HG03196 (cell line): ENCODE measurements around the gene SMIM20.
A peak's percentile ranks its signal among the peaks of the same experiment; 100 is the strongest.

ENCODE experiments used
- ATAC-seq: cut with Tn5 transposase; IDR thresholded peaks from one replicate; pipeline ENCODE4 v1.9.1; 2021; ENCODE audit not compliant: unreplicated experiment

Gene SMIM20

GRCh38 chr4:25925486-25926201 lies 11.6 kb downstream of the SMIM20 start:
- no peak for ATAC-seq

DNA sequence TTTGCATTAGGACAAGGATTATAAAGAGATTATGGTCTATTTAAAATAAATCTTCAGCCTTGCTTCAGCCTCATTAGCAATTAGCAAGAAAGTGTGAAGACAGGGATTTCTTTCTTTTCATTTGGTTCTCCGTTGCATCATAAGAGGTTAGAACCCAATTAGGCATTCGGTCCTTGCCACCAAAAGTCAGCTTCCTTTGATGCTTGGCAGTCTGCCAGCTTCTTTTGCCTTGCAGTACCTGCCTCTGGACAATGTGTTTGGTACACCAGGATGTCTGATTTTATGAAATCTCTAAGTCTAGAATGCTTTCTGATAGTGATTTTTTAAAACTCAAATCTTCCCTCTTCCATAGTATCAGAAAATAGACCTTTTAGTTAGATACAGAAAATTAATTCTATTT lies 12.4 kb downstream of the SMIM20 start:
- no peak for ATAC-seq

DNA sequence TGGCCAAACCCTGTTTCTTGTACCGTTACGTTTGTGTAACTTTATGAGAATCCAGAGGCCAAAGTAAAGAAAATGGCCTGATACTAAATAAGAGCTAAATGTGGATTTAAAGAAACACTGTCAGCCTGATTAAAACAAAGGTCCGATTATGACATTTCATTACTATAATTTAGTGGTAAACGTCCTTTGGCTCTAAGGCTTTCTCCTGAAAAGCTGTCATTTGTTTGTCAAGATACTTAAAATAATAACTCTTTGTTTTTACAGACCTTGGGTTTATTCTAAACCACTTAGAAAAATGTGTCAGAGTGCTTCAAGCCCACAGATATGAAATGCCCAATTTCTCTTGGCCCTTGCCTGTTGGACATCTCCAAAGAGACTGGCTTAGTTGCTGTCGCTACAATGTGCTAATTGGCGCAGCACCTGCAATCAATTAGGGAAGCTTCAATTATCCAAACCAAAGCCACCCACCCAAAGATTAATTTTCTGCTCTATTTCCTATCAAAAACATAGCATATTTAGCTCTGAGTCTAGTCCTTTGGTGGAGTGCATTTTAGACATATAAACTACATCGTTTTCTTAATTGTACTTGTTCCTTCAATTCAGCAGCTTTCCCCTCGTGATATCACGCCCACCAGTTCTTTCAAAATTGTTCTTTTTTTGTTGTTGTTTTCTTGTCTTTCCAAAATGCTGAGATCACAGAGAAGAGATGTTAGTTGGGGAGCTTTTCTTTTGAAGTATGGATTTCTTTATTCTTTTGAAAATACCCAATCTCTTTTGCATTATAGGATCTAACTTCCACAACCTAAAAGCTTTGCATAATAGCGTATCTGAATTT lies 13.6 kb downstream of the SMIM20 start:
- ATAC-seq = no peak

- no peak for ATAC-seq
Observed at GRCh38 chr4:25928379-25929297, 14.6 kb downstream of the SMIM20 start.

- no peak for ATAC-seq
Observed at GRCh38 chr4:25929298-25929686, 15.3 kb downstream of the SMIM20 start.

DNA sequence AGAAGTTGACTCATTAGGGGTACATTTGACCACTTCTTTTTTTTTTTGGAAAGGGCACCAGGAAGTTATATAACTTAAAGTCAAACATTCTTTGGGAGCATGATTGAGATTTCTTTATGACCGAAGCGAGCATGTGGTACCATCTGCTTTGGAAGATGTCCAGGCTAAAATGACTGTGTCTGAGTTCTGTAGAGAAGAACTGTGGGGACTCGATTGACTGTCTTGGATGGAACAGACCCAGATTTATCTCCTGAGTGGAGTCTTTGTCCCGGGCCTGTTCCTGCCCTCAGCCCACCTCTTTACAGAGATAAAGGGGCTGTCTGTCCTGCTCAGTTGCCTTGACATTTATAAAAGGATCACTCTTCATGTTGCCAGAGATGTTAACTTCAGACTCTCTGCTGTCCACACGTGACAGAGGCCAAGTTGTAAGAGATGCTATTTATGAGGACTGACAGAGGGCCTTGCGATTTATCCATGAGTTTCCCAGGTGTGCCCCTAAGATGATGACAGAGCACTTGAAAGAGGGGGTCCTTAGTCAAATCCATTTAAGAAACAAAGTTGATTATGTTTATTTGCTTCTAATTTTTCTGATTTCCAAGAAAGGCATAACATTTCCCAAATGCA lies 16.8 kb downstream of the SMIM20 start:
- ATAC-seq = no peak

- ATAC-seq = no peak
Observed at GRCh38 chr4:25936696-25937095, 22.7 kb downstream of the SMIM20 start.

- no peak for ATAC-seq
Observed at GRCh38 chr4:25937801-25938200, 23.8 kb downstream of the SMIM20 start.

- peak; percentile 39 for ATAC-seq
Observed at GRCh38 chr4:25938366-25938765, 24.3 kb downstream of the SMIM20 start.

DNA sequence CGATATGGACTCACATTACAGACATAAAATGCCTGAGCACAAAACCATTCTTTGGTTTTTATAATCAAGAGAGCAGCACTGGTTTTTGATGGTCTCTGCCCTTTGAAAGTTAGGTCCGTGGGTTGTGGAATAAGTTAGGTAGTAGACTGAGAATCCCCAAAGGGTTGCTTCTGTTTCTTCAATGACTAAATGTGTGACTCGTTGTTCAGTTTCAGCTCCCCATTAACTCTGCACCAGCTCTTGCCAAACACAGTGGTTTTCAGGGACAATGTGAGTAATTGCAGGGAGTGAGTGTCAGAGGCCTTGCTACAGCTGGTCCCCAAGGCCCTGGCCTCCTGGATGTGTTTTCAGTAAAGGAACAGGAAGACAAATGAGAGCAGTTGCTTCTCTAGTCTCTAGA lies 24.8 kb downstream of the SMIM20 start:
- ATAC-seq = peak; percentile 93

DNA sequence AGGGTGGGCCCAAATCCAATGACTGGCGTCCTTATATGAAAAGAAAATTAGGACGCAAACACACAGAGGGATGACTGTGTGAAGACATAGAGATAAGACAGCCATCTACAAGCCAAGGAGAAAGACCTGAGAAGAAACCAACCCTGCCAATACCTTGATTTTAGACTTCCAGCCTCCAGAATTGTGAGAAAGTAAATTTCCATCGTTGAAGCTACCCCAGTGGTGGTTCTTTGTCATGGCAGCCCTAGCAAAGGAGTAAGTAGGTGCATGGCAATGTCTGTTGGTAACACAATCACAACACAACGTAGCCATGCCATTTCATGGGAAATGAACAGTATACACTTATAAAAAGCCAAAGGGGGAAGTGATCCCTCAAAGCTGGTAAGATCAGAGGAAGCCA lies 25.3 kb downstream of the SMIM20 start:
- ATAC-seq = no peak

GRCh38 chr4:25941457-25942221 lies 27.6 kb downstream of the SMIM20 start:
- no peak for ATAC-seq

GRCh38 chr4:25943312-25943711 lies 29.3 kb downstream of the SMIM20 start:
- no peak for ATAC-seq

- no peak for ATAC-seq
Observed at GRCh38 chr4:25943805-25944204, 29.8 kb downstream of the SMIM20 start.

DNA sequence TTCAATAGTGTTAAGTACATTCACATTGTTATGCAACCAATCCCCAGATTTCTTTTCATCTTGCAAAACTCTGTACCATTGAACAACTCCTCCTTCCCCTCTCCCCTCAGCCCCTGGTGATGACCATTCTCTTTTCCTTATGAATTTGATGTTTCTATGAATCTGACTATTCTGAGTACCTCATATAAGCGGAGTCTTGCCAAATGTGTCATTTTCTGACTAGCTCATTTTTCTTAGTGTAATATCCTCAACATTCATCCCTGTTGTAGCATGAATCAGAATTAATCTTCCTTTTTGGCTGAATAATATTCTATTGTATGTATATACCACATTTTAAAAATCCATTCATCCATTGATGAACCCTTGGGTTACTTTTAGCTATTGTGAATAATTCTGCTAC lies 34.0 kb downstream of the SMIM20 start:
- ATAC-seq = no peak

GRCh38 chr4:25949173-25949748 lies 35.2 kb downstream of the SMIM20 start:
- ATAC-seq = no peak

GRCh38 chr4:25949994-25950393 lies 36.0 kb downstream of the SMIM20 start:
- ATAC-seq = no peak

GRCh38 chr4:25950461-25951389 lies 36.7 kb downstream of the SMIM20 start:
- ATAC-seq = no peak
